HEK293 (cell line): Measurements from ENCODE around the gene CUTC.

Experiments
- CTCF ChIP-seq: fragments of 450-650 bp; formaldehyde crosslinking; IDR thresholded peaks from 2 replicates; pipeline ENCODE4 v1.5.1; 2016; ENCODE audit warnings: missing biosample characterization, missing genetic modification characterization
- ZNF670 ChIP-seq: fragments of 450-650 bp; formaldehyde crosslinking; IDR thresholded peaks from 2 replicates; pipeline ENCODE4 v1.5.1; 2016; ENCODE audit warnings: missing biosample characterization, missing genetic modification characterization, low read depth

DNA sequence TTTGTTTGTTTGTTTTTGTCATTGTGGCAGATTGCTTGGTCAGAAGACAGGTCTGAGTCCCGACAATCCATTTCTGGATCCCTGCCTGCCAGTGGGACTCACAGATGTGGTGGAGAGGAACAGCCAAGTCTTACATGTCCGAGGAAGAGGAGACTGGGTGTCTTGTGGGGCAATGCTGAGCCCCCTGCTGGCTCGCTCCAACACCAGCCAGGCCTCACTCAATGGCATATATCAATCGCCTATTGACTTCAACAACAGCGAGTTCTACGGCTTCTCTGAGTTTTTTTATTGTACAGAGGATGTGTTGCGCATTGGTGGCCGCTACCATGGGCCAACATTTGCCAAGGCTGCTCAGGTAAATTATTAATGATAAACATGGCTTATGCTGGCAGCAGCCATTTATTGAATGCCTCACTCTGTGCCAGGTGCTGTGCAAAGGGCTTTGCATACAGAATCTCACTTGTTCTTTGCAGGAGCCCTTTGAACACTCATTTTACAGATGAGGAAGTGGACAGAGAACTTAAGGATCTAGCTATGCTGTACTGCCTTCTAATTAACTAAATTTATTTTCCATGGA is 33.4 kb upstream of the CUTC start:
- TF ChIP-seq ZNF670, result no peak
- 0 out of 2 replicates have a peak, but pooled peaks have one; percentile 23 for TF ChIP-seq CTCF (tag by site-specific recombination)
